A549 (cell line): ENCODE measurements around the gene CFAP97D2. TPM values are rescaled to one million over a fixed set of nuclear protein-coding genes. Genes with fewer than 3 reads are reported as not detected.

Experiments
- ATAC-seq, 2 experiments: fragments of 200-7000 bp in 1 of 2; fragments of >200 bp in 1 of 2; cut with Nextera tagmentation in 1 of 2; cut with Tn5 transposase in 1 of 2; 3 replicates each; pipeline versions ENCODE4 v1.8.0 to v1.9.1; 2018 to 2020; ENCODE audit warnings: mild to moderate bottlenecking in 1 of 2, moderate library complexity in 1 of 2
- CTCF ChIA-PET: fragments of 300-600 bp; sonication (Branson Sonifier 250); formaldehyde crosslinking; extraction: SDS; loops from one replicate; lab custom pipeline; 2021; ENCODE audit warnings: antibody characterized with exemption, inconsistent platforms; lab: Yijun Ruan, JAX
- POLR2A ChIA-PET: fragments of 350-600 bp; formaldehyde crosslinking; extraction: SDS; loops from one replicate; lab custom pipeline; 2021; ENCODE audit warnings: antibody characterized with exemption, inconsistent platforms; lab: Yijun Ruan, JAX
- DNase-seq, 2 experiments: peaks; one replicate each; pipeline versions ENCODE4 v3.0.0 to v3.0.0-alpha.2; 2011 to 2016; ENCODE audit warnings: low read depth in 1 of 2, low spot score in 1 of 2
- FAIRE-seq: peaks from 2 replicates; lab custom pipeline; 2011; peaks lifted over from hg19 to GRCh38; lab: Jason Lieb, UNC
- H3K27ac ChIP-seq, 2 experiments: fragments of >200 bp; sonication (Bioruptor Twin); formaldehyde crosslinking; 3 replicates each; pipeline ENCODE4 v1.5.1; 2016 to 2017
- H3K4me1 ChIP-seq: fragments of >200 bp; sonication (Bioruptor Twin); formaldehyde crosslinking; 3 replicates; pipeline ENCODE4 v1.6.1; 2016
- H3K4me2 ChIP-seq: fragments of >200 bp; sonication (Bioruptor Twin); formaldehyde crosslinking; 3 replicates; pipeline ENCODE4 v1.6.1; 2016
- H3K4me3 ChIP-seq: fragments of >200 bp; sonication (Bioruptor Twin); formaldehyde crosslinking; 3 replicates; pipeline ENCODE4 v1.5.1; 2016
- H3K9me3 ChIP-seq: fragments of >200 bp; sonication (Bioruptor Twin); formaldehyde crosslinking; 3 replicates; pipeline ENCODE4 v1.6.1; 2016
- BCL3 ChIP-seq: fragments of >200 bp; sonication (Bioruptor Twin); formaldehyde crosslinking; IDR thresholded peaks from 3 replicates; pipeline ENCODE4 v1.6.1; 2016
- BHLHE40 ChIP-seq: IDR thresholded peaks from 2 replicates; pipeline ENCODE4 v1.6.1; 2012; ENCODE audit warnings: low read depth, low read length, inconsistent platforms
- CBX8 ChIP-seq: fragments of 200-600 bp; sonication (generic); IDR thresholded peaks from 2 replicates; pipeline ENCODE4 v1.6.1; 2016
- CHD4 ChIP-seq: fragments of 200-600 bp; sonication (generic); IDR thresholded peaks from 2 replicates; pipeline ENCODE4 v1.6.1; 2016; ENCODE audit warnings: antibody characterized with exemption, mild to moderate bottlenecking, borderline replicate concordance
- EP300 ChIP-seq, 2 experiments: fragments of >200 bp; sonication (Bioruptor Twin); formaldehyde crosslinking; IDR thresholded peaks; 2 replicates in 1 of 2; 3 replicates in 1 of 2; pipeline ENCODE4 v1.6.1; 2016 to 2017
- FOSB ChIP-seq: fragments of 250-450 bp; sonication (Bioruptor Pico); IDR thresholded peaks from 2 replicates; pipeline ENCODE4 v1.5.0; 2020; ENCODE audit warnings: mild to moderate bottlenecking, moderate library complexity
- FOXS1 ChIP-seq: fragments of 250-450 bp; sonication (Bioruptor Pico); IDR thresholded peaks from 2 replicates; pipeline ENCODE4 v1.5.0; 2020; ENCODE audit warnings: mild to moderate bottlenecking, moderate library complexity
- HES2 ChIP-seq: fragments of >200 bp; sonication (Bioruptor Twin); formaldehyde crosslinking; IDR thresholded peaks from 2 replicates; pipeline ENCODE4 v1.6.1; 2016
- HEYL ChIP-seq: fragments of 250-450 bp; sonication (Bioruptor Pico); IDR thresholded peaks from 2 replicates; pipeline ENCODE4 v1.8.0; 2021; ENCODE audit warnings: mild to moderate bottlenecking, moderate library complexity
- HOXB13 ChIP-seq: fragments of 250-450 bp; sonication (Bioruptor Pico); IDR thresholded peaks from 2 replicates; pipeline ENCODE4 v1.5.0; 2020; ENCODE audit warnings: low read depth, mild to moderate bottlenecking, moderate library complexity
- HOXB5 ChIP-seq: fragments of 250-450 bp; sonication (Bioruptor Pico); IDR thresholded peaks from 2 replicates; pipeline ENCODE4 v1.5.0; 2020; ENCODE audit warnings: mild to moderate bottlenecking, moderate library complexity
- JUN ChIP-seq, 2 experiments: fragments of >200 bp; sonication (Bioruptor Twin); formaldehyde crosslinking; IDR thresholded peaks; 2 replicates in 1 of 2; 3 replicates in 1 of 2; pipeline ENCODE4 v1.6.1; 2016 to 2017
- PBX3 ChIP-seq: IDR thresholded peaks from 2 replicates; pipeline ENCODE4 v1.6.1; 2012
- PHF8 ChIP-seq: fragments of 200-600 bp; sonication (generic); IDR thresholded peaks from 2 replicates; pipeline ENCODE4 v1.6.1; 2016; ENCODE audit warnings: low read depth, mild to moderate bottlenecking, antibody characterized with exemption, moderate library complexity, borderline replicate concordance
- RAD21 ChIP-seq, 2 experiments: fragments of >200 bp in 1 of 2; sonication (Bioruptor Twin) in 1 of 2; formaldehyde crosslinking in 1 of 2; IDR thresholded peaks in 1 of 2; conservative IDR thresholded peaks in 1 of 2; 2 replicates in 1 of 2; 3 replicates in 1 of 2; pipeline ENCODE4 v1.6.1; 2012 to 2018; ENCODE audit warnings: inconsistent platforms in 1 of 2
- RFX5 ChIP-seq: fragments of 450-650 bp; IDR thresholded peaks from 2 replicates; pipeline ENCODE4 v1.7.1; 2014; ENCODE audit warnings: antibody characterized with exemption, mild to moderate bottlenecking, moderate library complexity
- RNF2 ChIP-seq: fragments of 200-600 bp; sonication (generic); IDR thresholded peaks from 2 replicates; pipeline ENCODE4 v1.6.1; 2016; ENCODE audit warnings: low read depth, mild to moderate bottlenecking, antibody characterized with exemption, moderate library complexity, borderline replicate concordance
- SREBF2 ChIP-seq: fragments of 450-650 bp; IDR thresholded peaks from 2 replicates; pipeline ENCODE4 v1.6.1; 2014; ENCODE audit warnings: mild to moderate bottlenecking, moderate library complexity
- ZSCAN20 ChIP-seq: fragments of 250-450 bp; sonication (Bioruptor Pico); IDR thresholded peaks from 2 replicates; pipeline ENCODE4 v1.8.0; 2022; ENCODE audit warnings: mild to moderate bottlenecking, moderate library complexity
- WGBS: methylation state at CpG from one replicate; pipeline ENCODE4 v1.1.6; 2017; ENCODE audit errors: missing lambda C conversion rate; 5-methylcytosine and 5-hydroxymethylcytosine counted together
- polyA plus RNA-seq, 4 experiments: library from polyadenylated mRNA; depleted of rRNA in 3 of 4; stranded (reverse); fragments of >200 nt; fragmentation: RNase III in 1 of 4; extraction: RNeasy Plus Mini Kit Qiagen cat#74134 plus additional on column Dnase treatment in 1 of 4; gene quantifications; 2 replicates in 3 of 4; 3 replicates in 1 of 4; pipeline ENCODE4 v1.2.3, GENCODE V29; 2011 to 2017
- TF ChIP-seq, protein P1 (sequence below): fragments of 250-450 bp; sonication (Bioruptor Pico); IDR thresholded peaks from 2 replicates; pipeline ENCODE4 v1.5.0; 2020; ENCODE audit warnings: low read depth, mild to moderate bottlenecking, moderate library complexity
- TF ChIP-seq, protein P2 (sequence below): fragments of 250-450 bp; sonication (Bioruptor Pico); IDR thresholded peaks from 2 replicates; pipeline ENCODE4 v1.5.0; 2021; ENCODE audit warnings: mild to moderate bottlenecking, moderate library complexity, borderline replicate concordance

Gene CFAP97D2
- polyA plus RNA-seq, 2 of the 4 experiments (the other 2 are of a cell fraction), result not detected

- no peak for TF ChIP-seq EP300 (IDR thresholded peaks at IDR 0.05)
- TF ChIP-seq, protein P1, sequence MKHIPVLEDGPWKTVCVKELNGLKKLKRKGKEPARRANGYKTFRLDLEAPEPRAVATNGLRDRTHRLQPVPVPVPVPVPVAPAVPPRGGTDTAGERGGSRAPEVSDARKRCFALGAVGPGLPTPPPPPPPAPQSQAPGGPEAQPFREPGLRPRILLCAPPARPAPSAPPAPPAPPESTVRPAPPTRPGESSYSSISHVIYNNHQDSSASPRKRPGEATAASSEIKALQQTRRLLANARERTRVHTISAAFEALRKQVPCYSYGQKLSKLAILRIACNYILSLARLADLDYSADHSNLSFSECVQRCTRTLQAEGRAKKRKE (CRISPR knock-in tag), result no peak
Observed at GRCh38 chr13:114140906-114141250, 38.2 kb upstream of the CFAP97D2 start (continued).

DNA sequence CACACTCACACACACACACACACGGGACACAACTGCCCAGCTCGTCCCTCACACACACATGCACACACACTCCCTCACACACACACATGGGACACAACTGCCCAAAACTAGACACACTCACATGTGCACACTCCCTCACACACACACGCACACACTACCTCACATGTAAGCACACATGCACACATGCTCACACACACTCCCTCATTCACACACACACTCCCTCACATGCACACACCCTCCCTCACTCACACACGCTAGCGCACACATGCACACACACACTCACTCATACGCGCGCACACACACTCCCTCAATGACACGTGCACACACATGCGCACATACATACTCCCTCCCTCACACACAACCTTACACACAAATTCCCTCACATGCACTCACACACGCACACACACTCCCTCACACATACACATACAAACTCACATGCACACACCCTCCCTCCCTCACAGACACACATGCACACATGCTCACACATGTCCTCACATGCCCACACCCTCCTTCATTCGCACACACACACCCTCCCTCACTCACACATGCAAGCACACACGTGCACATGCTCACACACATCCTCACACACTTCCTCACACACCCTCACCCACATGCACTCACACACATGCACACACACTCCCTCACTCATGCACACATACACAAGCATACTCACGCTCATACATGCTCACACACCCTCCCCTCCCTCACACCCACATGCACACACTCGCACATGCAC is 37.6 kb upstream of the CFAP97D2 start:
- ATAC-seq (no peak), FAIRE-seq (no peak), DNase-seq (no peak)
- ChIA-PET CTCF (interaction anchor here (1.6 kb wide), 1 partner anchor 21 kb away, joined by 5 read pairs; no protein-coding TSS in a partner anchor), POLR2A (no interaction called here)
- Histone ChIP-seq H3K9me3 (no peaks in the 10 kb centered on the region), H3K27ac (no peak overlapping the region), H3K4me2 (no peak overlapping the region), H3K4me3 (no peak overlapping the region), H3K4me1 (peaks cover 7% of the 10 kb centered on the region)
- 65% methylated on average over 15 of the region's 15 CpGs for WGBS
- TF ChIP-seq BCL3 (no peak), RAD21 (conservative IDR thresholded peaks at IDR 0.05 in 1 of 2, IDR thresholded peaks at IDR 0.05 in 1 of 2) (no peak), ZSCAN20 (CRISPR knock-in tag) (no peak), HES2 (no peak), HEYL (CRISPR knock-in tag) (no peak), JUN (IDR thresholded peaks at IDR 0.05) (no peak), CBX8 (no peak), RFX5 (no peak), EP300 (IDR thresholded peaks at IDR 0.05) (no peak), RNF2 (no peak), FOXS1 (CRISPR knock-in tag) (no peak), HOXB5 (CRISPR knock-in tag) (no peak), CHD4 (no peak), SREBF2 (no peak)
- TF ChIP-seq, protein P2, sequence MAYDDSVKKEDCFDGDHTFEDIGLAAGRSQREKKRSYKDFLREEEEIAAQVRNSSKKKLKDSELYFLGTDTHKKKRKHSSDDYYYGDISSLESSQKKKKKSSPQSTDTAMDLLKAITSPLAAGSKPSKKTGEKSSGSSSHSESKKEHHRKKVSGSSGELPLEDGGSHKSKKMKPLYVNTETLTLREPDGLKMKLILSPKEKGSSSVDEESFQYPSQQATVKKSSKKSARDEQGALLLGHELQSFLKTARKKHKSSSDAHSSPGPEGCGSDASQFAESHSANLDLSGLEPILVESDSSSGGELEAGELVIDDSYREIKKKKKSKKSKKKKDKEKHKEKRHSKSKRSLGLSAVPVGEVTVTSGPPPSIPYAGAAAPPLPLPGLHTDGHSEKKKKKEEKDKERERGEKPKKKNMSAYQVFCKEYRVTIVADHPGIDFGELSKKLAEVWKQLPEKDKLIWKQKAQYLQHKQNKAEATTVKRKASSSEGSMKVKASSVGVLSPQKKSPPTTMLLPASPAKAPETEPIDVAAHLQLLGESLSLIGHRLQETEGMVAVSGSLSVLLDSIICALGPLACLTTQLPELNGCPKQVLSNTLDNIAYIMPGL (CRISPR knock-in tag), result no peak

- Histone ChIP-seq H3K27ac (no peak overlapping the region), H3K9me3 (no peaks in the 10 kb centered on the region)
- TF ChIP-seq BHLHE40, result no peak
- no peak for TF ChIP-seq PBX3
- no peak for TF ChIP-seq FOSB (CRISPR knock-in tag)
- no peak for TF ChIP-seq BCL3
- TF ChIP-seq HOXB13, result no peak
- TF ChIP-seq PHF8, result no peak
- TF ChIP-seq, all 56 proteins: peak for 0
- 86% methylated on average over 3 of the region's 6 CpGs for WGBS
- CTCF ChIA-PET, result interaction anchor here (1.6 kb wide), 1 partner anchor 20 kb away, joined by 5 read pairs; no protein-coding TSS in a partner anchor
- Histone ChIP-seq H3K4me2 (no peak overlapping the region), H3K4me3 (no peak overlapping the region), H3K4me1 (peaks cover 7% of the 10 kb centered on the region)
- POLR2A ChIA-PET, result no interaction called here
- ATAC-seq (no peak), DNase-seq (no peak), FAIRE-seq (no peak)
Observed at GRCh38 chr13:114142137-114142550, 36.9 kb upstream of the CFAP97D2 start.
